PC-3 (cell line): ENCODE results near the gene MGAT4A.

Experiments
- CTCF ChIP-seq: fragments of 300-600 bp; sonication (generic); conservative IDR thresholded peaks from 2 replicates; pipeline ENCODE4 v1.5.1; 2017; ENCODE audit warnings: antibody characterized with exemption, low read depth, mild to moderate bottlenecking, low read length
- EZH2 ChIP-seq: fragments of 300-600 bp; sonication (generic); IDR thresholded peaks from one replicate; pipeline ENCODE4 v1.6.1; 2017; ENCODE audit warnings: antibody characterized with exemption, mild to moderate bottlenecking, low read length; ENCODE audit not compliant: unreplicated experiment
- EZH2phosphoT487 ChIP-seq: fragments of 300-600 bp; sonication (generic); IDR thresholded peaks from 2 replicates; pipeline ENCODE4 v1.6.1; 2018; ENCODE audit warnings: mild to moderate bottlenecking, antibody characterized with exemption, low read length, borderline replicate concordance

- TF ChIP-seq CTCF, result no peak
- TF ChIP-seq EZH2phosphoT487, result no peak
- no peak for TF ChIP-seq EZH2
These were observed 82.5 kb downstream of the MGAT4A start for GRCh38 chr2:98648451-98648850.
